Endothelial cell of umbilical vein (primary cell): ENCODE results near the gene TEC. TPM values are rescaled to one million over a fixed set of nuclear protein-coding genes. Genes with fewer than 3 reads are reported as not detected.
"Not testable (repeated sequence)": the region's sequence is repeated elsewhere in the genome, so short reads cannot be mapped to it uniquely, and the experiment has no call there.

Experiments used
- BruUV-seq: library from RNA; stranded (reverse); fragments of 400-500 nt; replicated peaks from 2 replicates; lab custom pipeline; 2021; lab: Mats Ljungman, UMichigan
- CTCF ChIA-PET: fragments of 300-600, 350-600 bp; sonication (Branson Sonifier 250); formaldehyde crosslinking; loops from one replicate; lab custom pipeline; 2021; ENCODE audit warnings: antibody characterized with exemption, inconsistent platforms; lab: Charles Lee
- POLR2A ChIA-PET: fragments of 300-600, 350-600 bp; sonication (Branson Sonifier 250); formaldehyde crosslinking; loops from one replicate; lab custom pipeline; 2021; ENCODE audit warnings: antibody characterized with exemption, inconsistent platforms; lab: Charles Lee
- DNase-seq: peaks from one replicate; pipeline ENCODE4 v3.0.0-alpha.2; 2011; ENCODE audit warnings: low read depth, low spot score
- FAIRE-seq: peaks from 2 replicates; lab custom pipeline; 2011; peaks lifted over from hg19 to GRCh38; lab: Jason Lieb, UNC
- H2AFZ ChIP-seq: 2 replicates; pipeline ENCODE4 v1.6.0; 2012; ENCODE audit warnings: low read depth, low read length, control low read depth, inconsistent platforms
- H3K27ac ChIP-seq: 2 replicates; pipeline ENCODE4 v1.5.1; 2011; ENCODE audit warnings: low read depth, mild to moderate bottlenecking, control low read depth, low read length, moderate library complexity; ENCODE audit not compliant: insufficient read depth
- H3K27me3 ChIP-seq, 2 experiments: 2 replicates each; pipeline versions ENCODE4 v1.6.0 to v1.6.1; 2011; ENCODE audit warnings: low read length in 2 of 2, mixed read lengths in 1 of 2; ENCODE audit not compliant: control insufficient read depth in 2 of 2, insufficient read depth in 2 of 2
- H3K36me3 ChIP-seq, 2 experiments: 2 replicates in 1 of 2; 3 replicates in 1 of 2; pipeline ENCODE4 v1.5.1; 2011; ENCODE audit warnings: low read length in 2 of 2, mild to moderate bottlenecking in 1 of 2, moderate library complexity in 1 of 2; ENCODE audit not compliant: control insufficient read depth in 2 of 2, insufficient read depth in 2 of 2; ENCODE audit errors: extremely low read depth in 1 of 2
- H3K4me1 ChIP-seq: 3 replicates; pipeline ENCODE4 v1.5.1; 2011; ENCODE audit warnings: mild to moderate bottlenecking, low read length; ENCODE audit not compliant: control insufficient read depth, insufficient read depth; ENCODE audit errors: extremely low read depth
- H3K4me2 ChIP-seq: 2 replicates; pipeline ENCODE4 v1.6.1; 2011; ENCODE audit warnings: low read length, control low read depth, mixed read lengths; ENCODE audit not compliant: insufficient read depth
- H3K4me3 ChIP-seq, 3 experiments: fragments of 200-600 bp in 1 of 3; sonication (generic), shearing (Covaris generic) in 1 of 3; replicated peaks in 1 of 3; 2 replicates each; pipeline ENCODE4 v1.5.1; 2011 to 2016; ENCODE audit warnings: control low read depth in 3 of 3, low read length in 3 of 3, mild to moderate bottlenecking in 2 of 3, inconsistent platforms in 1 of 3, low read depth in 1 of 3, moderate library complexity in 1 of 3; ENCODE audit not compliant: insufficient read depth in 1 of 3
- H3K79me2 ChIP-seq: 2 replicates; pipeline ENCODE4 v1.6.0; 2012; ENCODE audit warnings: low read length, inconsistent platforms; ENCODE audit not compliant: control insufficient read depth, insufficient read depth
- H3K9ac ChIP-seq: replicated peaks from 2 replicates; pipeline ENCODE3; 2011; ENCODE audit warnings: low read length, control low read depth; ENCODE audit not compliant: insufficient read depth; ENCODE audit errors: extremely low read depth
- H3K9me1 ChIP-seq: replicated peaks from 3 replicates; pipeline ENCODE4 v1.6.0; 2011; ENCODE audit warnings: mild to moderate bottlenecking, low read length; ENCODE audit not compliant: control insufficient read depth, insufficient read depth; ENCODE audit errors: extremely low read depth
- H3K9me3 ChIP-seq: replicated peaks from 2 replicates; pipeline ENCODE4 v1.5.1; 2012; ENCODE audit warnings: low read length, inconsistent platforms; ENCODE audit not compliant: control insufficient read depth, insufficient read depth
- H4K20me1 ChIP-seq: replicated peaks from 2 replicates; pipeline ENCODE3; 2011; ENCODE audit warnings: mild to moderate bottlenecking, low read length; ENCODE audit not compliant: control insufficient read depth, insufficient read depth; ENCODE audit errors: extremely low read depth
- FOS ChIP-seq: IDR thresholded peaks from 2 replicates; pipeline ENCODE4 v1.6.1; 2011; ENCODE audit warnings: mild to moderate bottlenecking, low read length, moderate library complexity, borderline replicate concordance; ENCODE audit not compliant: insufficient read depth
- JUN ChIP-seq: IDR thresholded peaks from 2 replicates; pipeline ENCODE4 v1.6.1; 2011; ENCODE audit warnings: borderline replicate concordance, low read depth; ENCODE audit not compliant: insufficient read length, insufficient read depth
- MYC ChIP-seq: IDR thresholded peaks from one replicate; pipeline ENCODE4 v1.6.1; 2011; ENCODE audit warnings: mild to moderate bottlenecking, low read depth, low read length
- POLR2A ChIP-seq: IDR thresholded peaks from 2 replicates; pipeline ENCODE4 v1.6.1; 2012; ENCODE audit warnings: low read depth, mild to moderate bottlenecking, control low read depth, low read length
- POLR2AphosphoS5 ChIP-seq: IDR thresholded peaks from 2 replicates; pipeline ENCODE4 v1.6.1; 2012; ENCODE audit warnings: low read depth, mild to moderate bottlenecking, control low read depth, low read length, moderate library complexity; ENCODE audit not compliant: insufficient read depth
- dilution Hi-C: fragments of 300-500 bp; cut with MboI; formaldehyde crosslinking; loops from one replicate; pipeline ENCODE4 v1.15.0; 2019; ENCODE audit warnings: low sequenced_read_pairs; ENCODE audit not compliant: extremely low pct_ligation_motif_present
- intact Hi-C: fragments of 100-400 bp; cut with micrococcal nuclease; formaldehyde crosslinking; loops from one replicate; pipeline ENCODE4 v1.10.0; 2022
- polyA plus RNA-seq, 4 experiments: library from polyadenylated mRNA; depleted of rRNA in 3 of 4; stranded (reverse) in 3 of 4; unstranded in 1 of 4; fragments of >200 nt; gene quantifications; 2 replicates each; pipeline versions ENCODE4 v1.2.1 to v1.2.3, GENCODE V29; 2011 to 2012; ENCODE audit warnings: missing spikeins in 1 of 4
- total RNA-seq: library from RNA; stranded (reverse); gene quantifications from 2 replicates; pipeline ENCODE4 v1.2.3, GENCODE V29; 2021
- TF ChIP-seq, protein P1 (sequence below): IDR thresholded peaks from 2 replicates; pipeline ENCODE4 v1.6.1; 2011; ENCODE audit not compliant: insufficient read depth, insufficient read length

The TEC gene
- total and polyA plus RNA-seq, 2 donors (not counting 3 experiments of a cell fraction or from before 2014, with no cell fraction given) = 0.08 to 0.86 TPM

DNA sequence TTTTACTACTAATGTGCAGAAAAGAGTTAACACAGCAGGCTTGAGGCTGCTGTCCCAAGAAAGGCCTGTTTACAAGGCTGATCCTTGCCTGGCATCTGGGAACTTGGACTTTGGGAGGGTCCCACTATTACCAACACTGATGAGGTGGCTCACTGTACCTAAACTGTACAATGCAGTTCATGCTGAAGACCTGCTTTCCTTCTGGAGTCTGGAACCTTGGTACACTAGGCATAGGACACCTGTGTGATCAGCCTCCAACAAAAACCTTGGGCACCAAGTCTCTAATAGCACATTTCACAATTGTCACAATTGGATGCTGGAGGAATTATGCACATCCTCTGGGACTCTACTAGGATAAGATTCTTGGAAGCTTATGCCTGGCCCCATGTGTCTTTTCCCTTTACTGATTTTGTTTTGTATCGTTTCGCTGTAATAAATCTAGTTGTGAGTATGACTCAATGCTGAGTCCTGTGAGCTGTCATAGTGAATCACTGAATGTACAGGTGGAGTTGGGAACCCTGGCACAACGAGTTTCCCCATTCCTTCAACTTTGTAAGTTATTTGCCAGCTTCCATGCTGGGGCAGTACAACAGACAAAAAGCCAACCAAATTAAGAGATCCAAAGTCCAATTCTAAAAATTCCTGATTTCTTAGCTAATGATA is 45.9 kb downstream of the TEC start:
- peaks cover 0 to 2% of the 10 kb centered on the region in 2 experiments for H3K27me3 ChIP-seq
- ChIA-PET CTCF (no interaction called here), POLR2A (no interaction called here)
- FAIRE-seq (no peak), DNase-seq (no peak)
- dilution Hi-C loops (no loop called here), intact Hi-C loops (no loop called here)
- no peak overlapping the region for H3K9ac ChIP-seq
- BruUV-seq = no TSS peak
- no peak overlapping the region for H2AFZ ChIP-seq
- no peak overlapping the region for H3K4me2 ChIP-seq
- H3K4me1 ChIP-seq = no peaks in the 10 kb centered on the region
- no peaks in the 10 kb centered on the region for H3K36me3 ChIP-seq
- peak; percentile 76 for TF ChIP-seq FOS
- TF ChIP-seq, protein P1, sequence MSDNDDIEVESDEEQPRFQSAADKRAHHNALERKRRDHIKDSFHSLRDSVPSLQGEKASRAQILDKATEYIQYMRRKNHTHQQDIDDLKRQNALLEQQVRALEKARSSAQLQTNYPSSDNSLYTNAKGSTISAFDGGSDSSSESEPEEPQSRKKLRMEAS = no peak
- no peaks in the 10 kb centered on the region for H3K9me1 ChIP-seq
- H3K4me3 ChIP-seq = no peak overlapping the region
- H3K27ac ChIP-seq = no peak overlapping the region
- H3K9me3 ChIP-seq = no peaks in the 10 kb centered on the region
- H4K20me1 ChIP-seq = no peaks in the 10 kb centered on the region
- H3K79me2 ChIP-seq = no peaks in the 10 kb centered on the region

DNA sequence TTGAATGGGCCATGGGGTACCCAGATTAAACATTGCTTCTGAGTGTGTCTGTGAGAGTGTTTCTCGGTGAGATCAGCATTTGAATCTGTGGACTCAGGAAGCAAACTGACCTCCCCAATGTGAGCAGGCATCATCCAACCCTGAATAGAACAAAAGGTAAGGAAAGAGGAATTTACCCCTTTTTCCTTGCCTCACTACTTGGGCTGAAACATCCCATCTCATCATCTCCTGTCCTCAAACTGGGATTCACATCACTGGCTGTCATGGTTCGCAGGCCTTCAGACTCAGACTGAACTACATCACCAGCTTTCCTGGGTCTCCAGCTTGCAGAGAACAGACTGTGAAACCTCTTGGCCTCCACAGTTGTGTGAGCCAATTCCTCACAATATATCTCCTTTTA is 47.1 kb downstream of the TEC start:
- no peaks in the 10 kb centered on the region for H3K4me1 ChIP-seq
- BruUV-seq = no TSS peak
- POLR2A ChIA-PET = no interaction called here
- H2AFZ ChIP-seq = no peak overlapping the region
- DNase-seq (no peak), FAIRE-seq (no peak)
- H3K27me3 ChIP-seq = peaks cover 0 to 2% of the 10 kb centered on the region in 2 experiments
- no peaks in the 10 kb centered on the region for H3K9me3 ChIP-seq
- H3K36me3 ChIP-seq = no peaks in the 10 kb centered on the region
- TF ChIP-seq JUN (no peak), POLR2A (no peak), MYC (no peak), FOS (no peak), POLR2AphosphoS5 (no peak)
- H3K4me2 ChIP-seq = no peak overlapping the region
- CTCF ChIA-PET = interaction anchor here (1.1 kb wide), 1 partner anchor 15 kb away, joined by 3 read pairs; no protein-coding TSS in a partner anchor
- H3K4me3 ChIP-seq = no peak overlapping the region
- H3K79me2 ChIP-seq = no peaks in the 10 kb centered on the region
- H3K9ac ChIP-seq = no peak overlapping the region
- intact Hi-C loops (no loop called here), dilution Hi-C loops (no loop called here)
- no peaks in the 10 kb centered on the region for H4K20me1 ChIP-seq
- H3K27ac ChIP-seq = no peak overlapping the region
- H3K9me1 ChIP-seq = no peaks in the 10 kb centered on the region

DNA sequence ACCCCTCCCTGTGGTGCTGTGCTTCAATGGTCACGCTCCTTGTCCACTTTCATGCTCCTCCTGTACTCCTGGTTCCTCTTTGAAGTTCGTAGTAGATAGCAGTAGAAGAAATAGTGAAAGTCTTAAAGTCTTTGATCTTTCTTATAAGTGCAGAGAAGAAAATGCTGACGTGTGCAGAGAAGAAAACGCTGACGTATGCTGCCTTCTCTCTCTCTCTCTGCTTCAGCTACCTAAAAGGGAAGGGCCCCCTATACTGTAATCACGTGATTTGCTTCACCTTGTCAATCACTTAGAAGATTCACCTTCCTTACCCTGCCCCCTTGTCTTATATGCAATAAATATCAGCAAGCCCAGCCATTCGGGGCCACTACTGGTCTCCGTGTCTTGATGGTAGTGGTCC is 50.2 kb downstream of the TEC start:
- H4K20me1 ChIP-seq, BruUV-seq, H3K79me2 ChIP-seq, POLR2A ChIA-PET, DNase-seq, CTCF ChIA-PET, intact Hi-C loops, H3K27me3 ChIP-seq, H3K27ac ChIP-seq, H3K4me2 ChIP-seq, H3K4me3 ChIP-seq, H3K9me1 ChIP-seq, H3K9me3 ChIP-seq, dilution Hi-C loops, H3K4me1 ChIP-seq, FAIRE-seq, H2AFZ ChIP-seq, H3K36me3 ChIP-seq, H3K9ac ChIP-seq: not testable (repeated sequence)
